ENCODE data around the gene SLC24A4. TPM values are rescaled to one million over a fixed set of nuclear protein-coding genes. Genes with fewer than 3 reads are reported as not detected.

SLC24A4 gene
- total RNA-seq, 1 experiment from 2014 or later = not detected

- in situ Hi-C loops (cut with HindIII; ENCODE audit: low pct_unique_long_range_greater_than_20kb, low sequenced_read_pairs) = no loop called here
- DNase-seq (ENCODE audit: low read depth) = no peak
These were observed 8.8 kb upstream of the SLC24A4 start for GRCh38 chr14:92314182-92314581.

- in situ Hi-C loops (cut with HindIII; ENCODE audit: low pct_unique_long_range_greater_than_20kb, low sequenced_read_pairs) = no loop called here
- DNase-seq (ENCODE audit: low read depth) = no peak
These were observed 7.7 kb upstream of the SLC24A4 start for GRCh38 chr14:92315050-92315805.

- in situ Hi-C loops (cut with HindIII; ENCODE audit: low pct_unique_long_range_greater_than_20kb, low sequenced_read_pairs) = no loop called here
- no peak for DNase-seq (ENCODE audit: low read depth)
These were observed 6.8 kb upstream of the SLC24A4 start for GRCh38 chr14:92316176-92316575.

- no peak for DNase-seq (ENCODE audit: low read depth)
- in situ Hi-C loops (cut with HindIII; ENCODE audit: low pct_unique_long_range_greater_than_20kb, low sequenced_read_pairs) = no loop called here
These were observed 6.0 kb upstream of the SLC24A4 start for GRCh38 chr14:92316937-92317336.

- in situ Hi-C loops (cut with HindIII; ENCODE audit: low pct_unique_long_range_greater_than_20kb, low sequenced_read_pairs) = no loop called here
- DNase-seq (ENCODE audit: low read depth) = no peak
These were observed 5.5 kb upstream of the SLC24A4 start for GRCh38 chr14:92317511-92317910.

GRCh38 chr14:92321701-92322100 lies 1.3 kb upstream of the SLC24A4 start:
- no peak for DNase-seq (ENCODE audit: low read depth)
- in situ Hi-C loops (cut with HindIII; ENCODE audit: low pct_unique_long_range_greater_than_20kb, low sequenced_read_pairs) = no loop called here

- DNase-seq (ENCODE audit: low read depth) = no peak
- in situ Hi-C loops (cut with HindIII; ENCODE audit: low pct_unique_long_range_greater_than_20kb, low sequenced_read_pairs) = no loop called here
These were observed 449 bp upstream of the SLC24A4 start for GRCh38 chr14:92322516-92322915.

GRCh38 chr14:92323916-92324818 lies 1.2 kb downstream of the SLC24A4 start:
- in situ Hi-C loops (cut with HindIII; ENCODE audit: low pct_unique_long_range_greater_than_20kb, low sequenced_read_pairs) = no loop called here
- DNase-seq (ENCODE audit: low read depth) = no peak

GRCh38 chr14:92325835-92326234 lies 2.9 kb downstream of the SLC24A4 start:
- in situ Hi-C loops (cut with HindIII; ENCODE audit: low pct_unique_long_range_greater_than_20kb, low sequenced_read_pairs) = no loop called here
- no peak for DNase-seq (ENCODE audit: low read depth)

- DNase-seq (ENCODE audit: low read depth) = no peak
- in situ Hi-C loops (cut with HindIII; ENCODE audit: low pct_unique_long_range_greater_than_20kb, low sequenced_read_pairs) = no loop called here
These were observed 5.8 kb downstream of the SLC24A4 start for GRCh38 chr14:92328664-92329255.

- DNase-seq (ENCODE audit: low read depth) = no peak
- in situ Hi-C loops (cut with HindIII; ENCODE audit: low pct_unique_long_range_greater_than_20kb, low sequenced_read_pairs) = no loop called here
These were observed 11.1 kb downstream of the SLC24A4 start for GRCh38 chr14:92334050-92334449.

GRCh38 chr14:92336363-92336762 lies 13.4 kb downstream of the SLC24A4 start:
- no peak for DNase-seq (ENCODE audit: low read depth)
- in situ Hi-C loops (cut with HindIII; ENCODE audit: low pct_unique_long_range_greater_than_20kb, low sequenced_read_pairs) = no loop called here

GRCh38 chr14:92339426-92339825 lies 16.5 kb downstream of the SLC24A4 start:
- no peak for DNase-seq (ENCODE audit: low read depth)
- in situ Hi-C loops (cut with HindIII; ENCODE audit: low pct_unique_long_range_greater_than_20kb, low sequenced_read_pairs) = no loop called here

- in situ Hi-C loops (cut with HindIII; ENCODE audit: low pct_unique_long_range_greater_than_20kb, low sequenced_read_pairs) = no loop called here
These were observed 17.1 kb downstream of the SLC24A4 start for GRCh38 chr14:92340071-92340470.

GRCh38 chr14:92340931-92341330 lies 18.0 kb downstream of the SLC24A4 start:
- DNase-seq (ENCODE audit: low read depth) = no peak
- in situ Hi-C loops (cut with HindIII; ENCODE audit: low pct_unique_long_range_greater_than_20kb, low sequenced_read_pairs) = no loop called here

More at GRCh38 chr14:92340071-92340470, 17.1 kb downstream of the SLC24A4 start:
- DNase-seq (ENCODE audit: low read depth) = no peak

GRCh38 chr14:92341791-92342190 lies 18.8 kb downstream of the SLC24A4 start:
- DNase-seq (ENCODE audit: low read depth) = no peak

GRCh38 chr14:92348154-92348553 lies 25.2 kb downstream of the SLC24A4 start:
- in situ Hi-C loops (cut with HindIII; ENCODE audit: low pct_unique_long_range_greater_than_20kb, low sequenced_read_pairs) = no loop called here
- DNase-seq (ENCODE audit: low read depth) = peak; percentile 37

More at GRCh38 chr14:92341791-92342190, 18.8 kb downstream of the SLC24A4 start:
- in situ Hi-C loops (cut with HindIII; ENCODE audit: low pct_unique_long_range_greater_than_20kb, low sequenced_read_pairs) = no loop called here

- in situ Hi-C loops (cut with HindIII; ENCODE audit: low pct_unique_long_range_greater_than_20kb, low sequenced_read_pairs) = no loop called here
These were observed 28.8 kb downstream of the SLC24A4 start for GRCh38 chr14:92351750-92352149.

More at GRCh38 chr14:92351750-92352149, 28.8 kb downstream of the SLC24A4 start:
- no peak for DNase-seq (ENCODE audit: low read depth)

All from Caki2 (cell line).